Effector CD4-positive, alpha-beta T cell (primary cell): ENCODE measurements around the gene INTS15.
"Not testable (repeated sequence)": the region's sequence is repeated elsewhere in the genome, so short reads cannot be mapped to it uniquely, and the experiment has no call there.

ENCODE experiments used
- DNase-seq: peaks from one replicate; pipeline ENCODE4 v3.0.0-alpha.2; 2020
- total RNA-seq: gene quantifications from one replicate; lab custom pipeline; 2026; lab: John Stamatoyannopoulos, UW

Gene INTS15
- 56.1 reads per million, percentile 71 among the genes with 10 or more reads in this experiment for total RNA-seq

DNA sequence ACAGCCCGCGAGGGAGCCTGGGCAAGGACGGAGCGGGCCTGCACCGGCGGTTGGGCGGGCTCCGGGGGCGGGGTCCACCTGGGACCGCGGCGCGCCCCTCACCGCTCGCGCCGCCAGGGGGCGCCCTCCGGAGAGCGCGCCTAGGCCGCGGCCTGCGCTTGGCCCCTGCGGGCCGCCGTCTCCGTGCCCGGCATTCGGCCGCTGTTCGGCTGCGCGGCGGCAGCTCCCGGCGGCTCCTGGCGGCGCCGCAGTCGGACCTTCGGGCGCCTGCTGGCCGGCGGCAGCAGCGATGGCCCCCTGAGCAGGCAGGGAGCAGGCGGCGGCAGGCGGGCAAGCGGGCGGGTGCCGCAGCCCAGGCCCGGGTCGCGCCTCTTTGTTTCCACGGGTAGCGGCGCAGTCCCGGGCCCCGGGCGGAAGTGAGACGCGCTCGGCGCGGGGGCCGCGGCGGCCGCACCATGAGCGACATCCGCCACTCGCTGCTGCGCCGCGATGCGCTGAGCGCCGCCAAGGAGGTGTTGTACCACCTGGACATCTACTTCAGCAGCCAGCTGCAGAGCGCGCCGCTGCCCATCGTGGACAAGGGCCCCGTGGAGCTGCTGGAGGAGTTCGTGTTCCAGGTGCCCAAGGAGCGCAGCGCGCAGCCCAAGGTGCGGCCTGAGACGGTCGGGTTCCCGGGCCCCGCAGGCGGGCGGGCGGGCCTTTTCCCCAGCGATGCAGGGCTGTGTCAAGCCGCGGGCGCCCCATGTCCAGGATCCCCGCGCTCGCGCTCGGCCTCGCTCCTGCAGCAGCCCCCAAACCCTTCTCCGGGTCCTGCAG lies at the start of gene INTS15:
Gene INTS15, plus strand, starts transcription at position 193 of the 816 bp plus-strand sequence. Its CDS starts 263 bp downstream, at position 456.
- DNase-seq = peak; percentile 78

GRCh38 chr7:6542368-6542767 lies 47.5 kb upstream of the INTS15 start:
- no peak for DNase-seq

DNA sequence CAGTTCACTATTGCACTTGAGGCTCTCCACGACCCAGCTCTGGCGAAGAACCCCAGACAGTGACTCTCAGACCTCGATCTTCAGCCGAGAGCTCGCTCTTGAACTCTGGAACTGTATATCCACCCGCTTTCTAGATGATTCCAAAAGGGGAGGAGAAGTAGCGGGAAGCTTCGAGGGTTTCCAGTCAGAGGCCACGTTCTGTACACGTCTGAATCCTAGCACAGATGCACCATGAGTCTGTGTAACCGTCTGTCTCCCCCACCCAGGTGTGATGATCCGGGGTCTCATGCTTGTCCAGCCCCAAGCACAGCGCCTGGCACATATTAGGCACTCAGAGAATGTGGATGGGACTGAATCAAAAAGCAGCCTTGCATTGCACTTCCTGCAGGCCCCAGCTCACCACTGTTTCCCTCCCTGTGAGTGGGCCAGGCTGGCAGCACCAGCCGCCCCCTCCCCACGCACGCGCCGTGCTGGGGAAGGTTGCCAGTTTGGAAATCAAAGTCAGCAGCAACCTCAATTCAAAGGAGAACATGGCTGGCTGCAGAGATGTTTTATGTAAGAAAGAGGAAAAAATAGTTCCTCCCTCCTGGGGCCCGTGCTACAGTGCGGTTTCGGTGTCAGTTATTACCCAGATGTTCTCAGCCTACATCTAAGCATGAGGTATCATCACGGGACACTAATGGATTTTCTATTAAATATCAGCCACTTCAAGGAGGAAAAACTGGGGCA lies 44.3 kb upstream of the INTS15 start:
- no peak for DNase-seq

GRCh38 chr7:6546498-6547251 lies 43.1 kb upstream of the INTS15 start:
- DNase-seq = no peak

GRCh38 chr7:6547400-6547799 lies 42.4 kb upstream of the INTS15 start:
- no peak for DNase-seq

DNA sequence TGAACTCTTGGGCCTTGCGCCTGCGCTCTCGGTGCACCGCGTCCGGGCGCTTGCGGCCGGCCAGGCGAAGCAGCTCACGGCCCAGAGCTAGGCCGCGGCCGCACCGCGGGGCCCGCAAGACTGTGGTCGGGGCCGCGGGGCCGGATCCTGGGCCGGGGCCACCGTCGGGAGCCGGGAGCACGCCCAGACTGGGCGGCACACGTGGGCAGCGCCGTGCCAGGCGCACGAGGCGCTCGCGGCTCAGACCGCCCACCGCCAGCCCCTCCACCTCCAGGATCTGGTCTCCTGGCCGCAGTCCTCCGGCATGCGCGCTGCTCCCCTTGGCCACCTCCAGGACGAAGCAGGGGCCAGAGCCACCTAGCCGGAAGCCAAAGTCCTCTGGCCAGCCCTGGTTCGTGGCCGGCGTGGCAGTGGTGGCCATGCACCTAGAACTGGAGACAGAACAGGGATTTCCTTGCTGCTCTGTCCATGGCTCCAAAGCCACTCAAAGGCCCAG lies 38.8 kb upstream of the INTS15 start, which contains the start of gene GRID2IP:
Gene GRID2IP, minus strand, starts transcription at position 446 of the 496 bp plus-strand sequence. Its CDS starts 25 bp downstream, at position 421.
- DNase-seq = no peak

DNA sequence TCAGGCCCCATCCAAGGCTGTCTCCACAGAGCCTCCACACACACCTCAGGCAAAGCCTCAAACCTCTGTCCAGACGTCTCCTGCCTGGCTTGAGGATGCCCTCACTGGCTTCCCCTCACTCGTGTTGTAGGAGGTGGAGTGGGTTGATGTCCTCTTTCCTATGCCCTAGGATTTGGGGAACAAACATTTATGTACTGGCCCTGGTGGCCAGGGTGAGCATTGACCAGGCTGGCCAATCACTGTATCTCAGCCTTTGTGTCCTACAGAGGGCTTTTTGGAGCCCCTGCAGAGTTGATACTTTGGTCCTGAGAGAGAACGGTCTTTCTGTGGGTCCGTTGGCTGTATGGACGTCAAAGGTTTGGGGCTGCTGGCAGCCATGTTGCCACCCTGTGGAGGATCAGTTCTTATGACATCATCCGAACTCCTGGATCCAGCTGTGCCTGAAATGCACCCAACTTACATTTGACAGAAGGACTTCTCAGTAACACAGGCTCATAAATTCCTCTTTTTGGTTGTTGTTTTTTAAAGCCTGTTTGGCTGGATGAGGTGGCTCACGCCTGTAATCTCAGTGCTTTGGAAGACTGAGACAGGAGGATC lies 36.3 kb upstream of the INTS15 start:
- DNase-seq = no peak

DNA sequence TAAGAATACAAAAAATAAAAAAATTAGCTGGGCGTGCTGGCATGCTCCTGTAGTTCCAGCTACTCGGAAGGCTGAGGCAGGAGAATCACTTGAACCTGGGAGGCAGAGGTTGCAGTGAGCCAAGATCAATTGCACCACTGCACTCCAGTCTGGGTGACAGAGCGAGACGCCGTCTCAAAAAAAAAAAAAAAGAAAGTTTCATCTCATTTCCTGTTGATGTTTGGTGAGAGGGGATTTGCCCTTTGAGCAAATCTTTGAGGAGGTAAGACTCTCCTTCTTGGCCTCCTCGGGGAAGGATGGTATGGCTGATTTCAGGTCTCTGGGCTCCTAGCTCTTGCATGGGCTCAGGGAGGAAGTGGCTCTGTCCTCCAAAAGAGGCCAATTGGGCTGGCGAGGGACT lies 35.0 kb upstream of the INTS15 start:
- no peak for DNase-seq

- DNase-seq = no peak
Observed at GRCh38 chr7:6556196-6556595, 33.6 kb upstream of the INTS15 start.

GRCh38 chr7:6558837-6559236 lies 31.0 kb upstream of the INTS15 start:
- DNase-seq = no peak

DNA sequence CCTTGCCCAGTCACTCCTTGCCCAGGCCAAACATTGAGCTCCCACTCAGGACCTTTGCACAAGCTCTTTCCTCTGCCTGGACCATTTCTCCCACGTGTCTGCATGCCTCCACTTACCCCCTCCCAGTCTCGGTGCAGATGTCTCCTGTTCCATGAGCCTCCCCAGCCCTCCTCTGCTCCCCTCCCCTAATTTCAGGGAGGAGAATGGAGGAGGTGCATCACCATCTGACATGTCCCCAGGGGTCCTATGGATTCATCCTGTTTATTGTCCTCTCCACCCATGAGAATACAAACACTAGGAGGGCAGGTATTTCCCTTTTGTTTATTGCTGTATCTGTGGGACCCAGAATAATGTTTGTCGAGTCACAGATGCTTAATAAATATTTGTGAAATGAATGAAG lies 29.9 kb upstream of the INTS15 start:
- DNase-seq = no peak

DNA sequence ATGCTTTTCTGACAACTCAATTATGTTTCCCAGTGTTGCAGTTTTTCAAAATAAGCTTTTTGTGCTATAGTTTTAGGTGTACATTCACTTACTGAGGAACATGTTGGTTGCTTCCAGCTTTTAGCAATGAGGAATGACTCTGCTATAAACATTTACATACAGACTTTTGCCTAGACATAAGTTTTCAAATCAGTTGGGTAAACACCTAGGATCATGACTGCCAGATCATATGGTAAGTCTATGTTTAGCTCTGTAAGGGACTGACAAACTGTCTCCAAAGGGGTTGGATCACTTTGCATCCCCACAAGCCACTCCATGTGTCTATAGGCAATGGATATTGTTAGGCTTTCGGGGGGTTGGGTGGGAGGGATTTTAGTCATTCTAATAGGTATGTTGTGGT lies 27.7 kb upstream of the INTS15 start:
- no peak for DNase-seq

- DNase-seq = no peak
Observed at GRCh38 chr7:6563936-6564770, 25.7 kb upstream of the INTS15 start.

GRCh38 chr7:6565655-6566054 lies 24.2 kb upstream of the INTS15 start:
- DNase-seq = no peak

GRCh38 chr7:6567886-6568285 lies 21.9 kb upstream of the INTS15 start:
- no peak for DNase-seq

GRCh38 chr7:6571160-6571779 lies 18.6 kb upstream of the INTS15 start:
- no peak for DNase-seq

DNA sequence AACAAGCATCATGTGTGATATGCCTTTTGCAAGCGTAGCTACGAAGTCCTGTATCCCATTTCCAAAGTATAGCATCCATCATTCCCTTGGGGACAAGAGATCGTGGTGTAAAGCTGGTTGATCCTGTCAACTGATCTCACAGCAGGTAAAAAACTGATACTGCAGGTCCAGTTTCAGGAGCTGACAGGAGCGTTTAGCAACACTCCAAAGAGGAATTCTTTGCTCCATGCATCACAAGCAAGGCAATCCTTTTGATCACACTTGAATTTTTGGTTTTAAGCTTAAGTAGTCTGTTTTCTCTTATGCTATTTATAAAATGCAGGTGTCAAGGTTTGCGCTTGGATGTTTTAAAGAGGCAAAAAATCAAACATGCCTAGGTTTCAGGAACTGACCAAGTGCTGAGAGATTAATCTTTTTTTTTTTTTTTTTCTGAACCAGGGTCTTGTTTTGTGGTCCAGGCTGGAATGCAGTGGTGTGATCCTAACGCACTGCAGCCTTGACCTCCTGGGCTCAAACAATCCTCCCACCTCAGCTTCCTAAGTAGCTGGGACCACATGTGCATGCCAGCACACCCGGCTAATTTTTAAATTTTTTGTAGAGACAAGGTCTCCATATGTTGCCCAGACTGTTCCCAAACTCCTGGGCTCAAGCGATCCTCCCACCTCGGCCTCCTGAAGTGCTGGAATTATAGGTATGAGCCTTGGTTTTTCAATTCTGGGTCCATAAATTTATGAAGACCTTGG lies 14.4 kb upstream of the INTS15 start:
- no peak for DNase-seq

DNA sequence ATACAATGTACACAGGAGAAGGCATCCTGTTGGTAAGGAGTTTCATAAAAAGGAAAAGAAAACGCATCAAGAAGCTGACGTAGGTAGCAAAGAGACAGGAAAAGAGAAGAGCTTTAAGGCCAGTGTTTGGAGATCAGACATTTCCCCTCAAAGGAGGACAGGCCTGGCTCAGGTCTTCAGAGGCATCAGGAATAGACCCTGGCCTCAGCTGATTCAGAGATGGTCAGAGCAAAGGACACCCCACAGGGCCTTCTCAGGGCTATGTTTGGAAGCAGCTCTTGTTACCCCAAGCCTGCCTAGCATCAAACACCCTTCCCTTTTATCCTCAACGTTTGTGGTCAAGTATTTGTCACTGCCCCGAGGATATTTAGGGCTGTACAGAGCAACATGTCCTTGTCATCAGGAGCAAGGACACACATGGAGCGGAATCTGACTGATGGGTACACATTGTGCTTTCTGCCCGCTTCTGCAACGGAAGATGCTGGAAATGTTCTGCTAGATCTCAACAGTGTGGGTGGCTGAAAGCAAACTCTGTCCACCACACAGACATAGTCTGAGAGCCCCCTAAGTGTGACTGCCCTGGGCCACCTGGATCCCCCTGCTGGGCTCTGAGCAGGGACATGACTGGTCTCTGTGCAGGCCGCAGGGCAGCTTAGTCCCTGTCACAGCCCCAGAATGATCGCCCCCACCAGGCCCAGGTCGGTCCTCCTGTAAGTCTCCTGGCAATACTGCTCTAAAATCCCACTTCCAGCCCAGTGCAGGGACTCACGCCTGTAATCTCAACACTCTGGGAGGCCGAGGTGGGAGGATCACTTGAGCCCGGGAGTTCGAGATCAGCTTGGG lies 13.6 kb upstream of the INTS15 start:
- no peak for DNase-seq

DNA sequence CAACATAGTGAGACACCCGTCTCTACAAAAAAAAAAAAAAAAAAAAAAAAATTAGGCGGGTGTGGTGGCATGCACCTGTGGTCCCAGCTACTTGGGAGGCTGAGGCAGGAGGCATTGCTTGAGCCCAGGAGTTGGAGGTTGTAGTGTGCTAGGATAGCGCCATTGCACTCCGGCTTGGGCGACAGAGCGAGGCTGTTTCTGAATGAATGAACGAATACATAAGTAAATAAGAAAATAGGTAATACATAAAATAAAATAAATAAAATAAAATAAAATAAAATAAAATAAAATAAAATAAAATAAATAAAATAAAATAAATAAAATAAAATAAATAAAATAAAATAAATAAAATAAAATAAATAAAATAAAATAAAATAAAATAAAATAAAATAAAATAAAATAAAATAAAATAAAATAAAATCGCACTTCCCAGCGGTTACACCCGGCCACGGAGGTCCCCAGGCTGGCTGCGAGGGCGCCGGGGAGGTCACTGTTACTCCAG lies 12.9 kb upstream of the INTS15 start:
- not testable (repeated sequence) for DNase-seq
